Natural killer cell treated with Interleukin-12 subunit alpha and Interleukin-12 subunit beta and Interleukin-15 and Interleukin-18, amount 100 ng/mL, for 72 hours (primary cell): Measurements from ENCODE around the gene THOP1. TPM values are rescaled to one million over a fixed set of nuclear protein-coding genes. Genes with fewer than 3 reads are reported as not detected.

Source experiments
- ATAC-seq, 2 donors: fragments of 150-1000 bp; cut with Tn5 transposase in 1 of 2; sonication (Bioruptor Pico), chemical (Tn5 transposase) in 1 of 2; 2 replicates each; pipeline ENCODE4 v1.10.0; 2021
- DNase-seq: peaks from one replicate; pipeline ENCODE4 v3.0.0; 2022; ENCODE audit warnings: low spot score
- H3K27ac Mint-ChIP-seq, 2 donors: 1 replicate in 1 of 2; 2 replicates in 1 of 2; pipeline ENCODE4 v1.8.0; 2022; ENCODE audit warnings: mixed read lengths in 2 of 2, mild to moderate bottlenecking in 1 of 2, moderate library complexity in 1 of 2
- H3K27me3 Mint-ChIP-seq, 2 donors: 1 replicate in 1 of 2; 2 replicates in 1 of 2; pipeline ENCODE4 v1.8.0; 2022; ENCODE audit warnings: mixed read lengths in 2 of 2
- H3K36me3 Mint-ChIP-seq: one replicate; pipeline ENCODE4 v1.8.0; 2022; ENCODE audit warnings: mixed read lengths
- H3K4me1 Mint-ChIP-seq, 2 donors: 1 replicate in 1 of 2; 2 replicates in 1 of 2; pipeline ENCODE4 v1.8.0; 2022; ENCODE audit warnings: low read depth in 2 of 2, mixed read lengths in 2 of 2, mild to moderate bottlenecking in 1 of 2
- H3K4me3 Mint-ChIP-seq: one replicate; pipeline ENCODE4 v1.8.0; 2022; ENCODE audit warnings: mixed read lengths
- H3K9me3 Mint-ChIP-seq: 2 replicates; pipeline ENCODE4 v1.8.0; 2022; ENCODE audit warnings: mixed read lengths
- total RNA-seq, 2 donors: library from RNA; stranded (reverse); gene quantifications; one replicate each; pipeline ENCODE4 v1.2.3, GENCODE V29; 2022

Gene THOP1
- total RNA-seq, 2 donors from 2014 or later = 105 to 224 TPM

GRCh38 chr19:2768365-2769132, 16.8 kb upstream of the THOP1 start:
- H3K27ac Mint-ChIP-seq = no peak overlapping the region
- no peak overlapping the region for H3K4me3 Mint-ChIP-seq
- ATAC-seq (no peak), DNase-seq (peak; percentile 56)
- H3K9me3 Mint-ChIP-seq = no peaks in the 10 kb centered on the region
- no peaks in the 10 kb centered on the region for H3K27me3 Mint-ChIP-seq
- peaks cover 6 to 7% of the 10 kb centered on the region in 2 donors for H3K4me1 Mint-ChIP-seq
- H3K36me3 Mint-ChIP-seq = no peaks in the 10 kb centered on the region

DNA sequence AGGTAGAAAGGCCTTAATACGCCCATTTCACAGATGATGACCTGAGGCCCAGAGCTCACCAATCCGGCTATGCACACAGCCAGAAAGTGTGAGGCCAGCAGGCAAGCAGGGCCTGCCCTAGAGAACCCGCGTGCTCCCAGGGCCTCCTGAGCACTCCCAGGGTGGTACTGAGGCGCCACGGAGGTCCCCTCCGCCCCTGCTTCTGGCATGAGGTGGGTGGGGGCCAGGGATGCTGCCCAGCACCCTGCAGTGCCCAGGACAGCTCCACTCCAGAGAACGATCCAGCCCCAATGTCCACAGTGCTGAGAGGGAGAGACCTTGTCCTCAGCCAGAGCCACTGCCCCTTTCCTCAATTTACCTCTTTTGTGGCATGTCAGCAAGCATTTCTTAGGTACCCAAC, 16.1 kb upstream of the THOP1 start:
- no peaks in the 10 kb centered on the region for H3K9me3 Mint-ChIP-seq
- no peaks in the 10 kb centered on the region for H3K27me3 Mint-ChIP-seq
- H3K4me3 Mint-ChIP-seq = no peak overlapping the region
- peaks cover 6 to 9% of the 10 kb centered on the region in 2 donors for H3K4me1 Mint-ChIP-seq
- no peak for DNase-seq
- H3K36me3 Mint-ChIP-seq = no peaks in the 10 kb centered on the region
- no peak for ATAC-seq
- no peak overlapping the region for H3K27ac Mint-ChIP-seq

- peaks cover 9 to 16% of the 10 kb centered on the region in 2 donors for H3K4me1 Mint-ChIP-seq
- no peak for ATAC-seq
- no peaks in the 10 kb centered on the region for H3K36me3 Mint-ChIP-seq
Observed at GRCh38 chr19:2770055-2771013, 15.0 kb upstream of the THOP1 start.

DNA sequence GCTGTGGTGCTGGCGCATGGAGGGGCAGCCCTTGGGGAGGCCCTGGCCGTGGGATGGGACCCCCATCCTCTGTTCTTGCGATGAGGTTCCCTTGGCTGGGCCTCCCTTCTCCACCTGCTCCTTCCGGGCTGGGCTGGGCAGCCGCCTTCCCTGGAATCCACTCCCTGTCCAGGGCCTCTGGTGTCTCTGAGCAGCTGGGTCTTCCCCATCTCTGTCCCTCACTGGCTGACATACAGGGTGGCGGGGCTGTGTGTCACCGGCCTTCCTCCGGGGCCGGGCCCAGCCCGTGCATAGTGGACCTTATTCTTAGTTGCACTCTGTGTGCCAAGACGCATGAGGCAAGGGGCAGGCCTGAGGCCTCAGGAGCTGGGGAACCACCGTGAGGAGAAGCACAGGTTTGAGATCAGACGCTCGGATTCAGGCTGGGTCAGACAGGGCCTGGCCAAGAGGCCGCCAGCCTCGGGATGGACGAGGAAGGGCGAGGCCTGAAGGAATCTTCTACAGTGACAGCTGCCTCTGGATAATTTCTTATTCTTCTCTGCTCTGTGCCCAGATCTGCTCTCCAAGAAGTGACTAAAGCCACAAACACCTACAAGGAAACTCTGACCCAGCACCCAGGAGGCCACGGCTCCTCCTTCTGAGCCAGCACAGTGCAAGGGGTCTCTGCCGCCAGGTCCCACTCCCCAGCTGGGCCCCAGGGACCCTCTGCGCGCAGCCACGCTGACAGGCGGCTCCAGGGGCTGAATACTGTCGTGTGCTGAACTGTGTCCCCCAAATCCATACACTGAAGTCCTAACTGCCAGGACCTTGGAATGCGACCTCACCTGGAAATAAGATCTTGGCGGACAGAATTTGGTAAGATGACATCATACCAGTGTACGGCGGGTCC, 13.3 kb upstream of the THOP1 start:
- DNase-seq = peak; percentile 35
- no peaks in the 10 kb centered on the region for H3K36me3 Mint-ChIP-seq
- no peak overlapping the region for H3K27ac Mint-ChIP-seq
- peaks cover 22 to 28% of the 10 kb centered on the region in 2 donors for H3K4me1 Mint-ChIP-seq
- no peaks in the 10 kb centered on the region for H3K27me3 Mint-ChIP-seq
- no peak overlapping the region for H3K4me3 Mint-ChIP-seq
- no peaks in the 10 kb centered on the region for H3K9me3 Mint-ChIP-seq
- ATAC-seq = no peak

More at GRCh38 chr19:2770055-2771013, 15.0 kb upstream of the THOP1 start:
- H3K27me3 Mint-ChIP-seq = no peaks in the 10 kb centered on the region
- no peak overlapping the region for H3K4me3 Mint-ChIP-seq
- no peak for DNase-seq
- H3K27ac Mint-ChIP-seq = no peak overlapping the region
- no peaks in the 10 kb centered on the region for H3K9me3 Mint-ChIP-seq

- Mint-ChIP-seq H3K4me1 (peaks cover 22 to 31% of the 10 kb centered on the region in 2 donors), H3K36me3 (no peaks in the 10 kb centered on the region), H3K27me3 (no peaks in the 10 kb centered on the region), H3K4me3 (no peak overlapping the region), H3K9me3 (no peaks in the 10 kb centered on the region), H3K27ac (no peak overlapping the region)
- no peak for DNase-seq
- no peak for ATAC-seq
Observed at GRCh38 chr19:2774083-2774679, 11.1 kb upstream of the THOP1 start.

DNA sequence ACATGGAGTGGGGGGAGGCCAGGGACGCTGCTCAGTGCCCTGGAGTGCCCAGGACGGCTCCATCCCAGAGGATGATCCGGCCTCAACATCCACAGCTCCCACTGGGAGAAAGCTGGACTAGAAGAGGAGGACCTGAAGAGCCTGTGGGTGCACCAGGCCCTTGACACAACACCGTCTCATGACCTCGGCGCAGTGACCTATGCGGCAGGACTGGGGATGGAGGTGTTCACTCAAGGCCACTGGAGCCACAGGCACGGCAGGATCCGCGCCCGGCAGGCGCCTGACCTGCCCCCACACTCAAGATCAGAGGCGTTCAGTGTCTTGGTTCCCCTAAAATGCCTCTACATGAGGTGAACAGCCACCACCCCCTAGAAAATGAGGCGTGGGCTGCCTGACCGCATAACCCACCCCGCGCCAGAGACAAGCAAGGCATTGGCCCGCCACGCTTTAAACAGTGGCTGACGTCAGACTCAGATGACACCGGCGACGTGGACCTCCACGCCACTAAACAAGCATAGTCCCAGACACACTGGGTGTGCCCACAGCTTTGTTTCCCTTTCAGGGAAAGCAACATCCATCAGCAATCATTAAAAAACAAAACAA, 10.2 kb upstream of the THOP1 start:
- Mint-ChIP-seq H3K27me3 (no peaks in the 10 kb centered on the region), H3K9me3 (no peaks in the 10 kb centered on the region), H3K4me1 (peaks cover 23 to 32% of the 10 kb centered on the region in 2 donors), H3K36me3 (no peaks in the 10 kb centered on the region), H3K4me3 (peak overlapping the region; percentile 86), H3K27ac (peak overlapping the region; percentile 87 to 97)
- ATAC-seq (no peak), DNase-seq (no peak)

GRCh38 chr19:2775556-2776430, 9.5 kb upstream of the THOP1 start:
- H3K4me3 Mint-ChIP-seq = peak overlapping the region; percentile 86
- DNase-seq = peak; percentile 85

GRCh38 chr19:2777952-2778683, 7.2 kb upstream of the THOP1 start:
- Mint-ChIP-seq H3K9me3 (no peaks in the 10 kb centered on the region), H3K27ac (no peak overlapping the region), H3K4me3 (no peak overlapping the region), H3K27me3 (no peaks in the 10 kb centered on the region), H3K36me3 (no peaks in the 10 kb centered on the region), H3K4me1 (peaks cover 31 to 42% of the 10 kb centered on the region in 2 donors)
- ATAC-seq = no peak
- DNase-seq = no peak

More at GRCh38 chr19:2775556-2776430, 9.5 kb upstream of the THOP1 start:
- ATAC-seq = peak; percentile 81 to 83
- Mint-ChIP-seq H3K36me3 (no peaks in the 10 kb centered on the region), H3K27ac (peak overlapping the region; percentile 87 to 97), H3K9me3 (no peaks in the 10 kb centered on the region), H3K4me1 (peaks cover 29 to 37% of the 10 kb centered on the region in 2 donors), H3K27me3 (no peaks in the 10 kb centered on the region)

DNA sequence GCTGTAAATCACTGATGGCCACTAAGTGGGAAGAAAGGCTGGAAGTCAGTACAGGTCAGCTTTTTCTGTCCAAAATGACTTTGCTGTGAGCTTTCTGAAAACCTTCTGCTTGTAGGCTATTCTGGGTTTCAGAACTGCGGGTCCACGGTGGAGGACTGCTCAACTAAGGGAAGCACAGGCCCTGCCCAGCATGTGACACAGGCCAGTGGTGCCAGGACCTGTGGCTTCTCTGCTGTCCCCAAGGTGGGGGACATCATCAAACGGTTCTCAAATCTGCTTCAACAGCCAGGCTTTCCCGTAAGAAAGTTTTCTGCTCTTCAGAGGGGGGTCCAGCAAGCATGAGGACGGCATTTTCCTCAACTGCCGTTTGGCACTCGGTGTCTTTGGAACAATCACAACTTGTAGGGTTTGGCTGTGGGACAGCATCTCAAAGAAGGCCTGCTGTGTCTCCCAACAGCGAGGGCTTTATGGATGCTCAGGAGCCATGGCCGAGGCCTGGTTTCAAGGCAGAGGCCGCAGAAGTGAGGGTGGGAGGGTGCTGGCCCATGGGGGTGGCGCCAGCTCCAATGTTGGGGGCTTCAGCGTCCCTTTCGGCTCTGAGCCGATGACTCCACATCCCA, 6.1 kb upstream of the THOP1 start:
- Mint-ChIP-seq H3K9me3 (no peaks in the 10 kb centered on the region), H3K4me3 (no peak overlapping the region), H3K4me1 (peaks cover 37 to 45% of the 10 kb centered on the region in 2 donors), H3K36me3 (no peaks in the 10 kb centered on the region), H3K27ac (no peak overlapping the region), H3K27me3 (no peaks in the 10 kb centered on the region)
- no peak for ATAC-seq
- no peak for DNase-seq

DNA sequence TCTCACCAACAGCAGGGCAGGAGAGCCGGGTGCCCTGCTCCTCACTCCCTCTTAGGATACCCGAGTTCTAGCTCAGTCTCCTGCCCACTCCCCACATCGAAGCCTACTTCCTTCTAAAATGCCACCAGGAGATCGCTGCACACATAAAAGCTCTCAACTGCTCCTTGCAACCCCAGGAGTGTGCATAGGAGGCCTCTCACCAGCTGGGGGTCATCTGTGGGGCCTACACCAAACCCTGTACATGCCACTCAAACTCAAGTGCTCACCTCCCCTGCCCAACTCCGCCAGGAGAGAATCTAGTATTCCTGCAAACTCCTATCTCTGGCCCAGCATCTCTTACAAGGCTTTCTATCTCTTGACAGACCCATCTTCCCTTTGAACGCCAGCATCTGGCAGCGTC, 5.0 kb upstream of the THOP1 start:
- Mint-ChIP-seq H3K27ac (peak overlapping the region in 1 of 2 donors; percentile 6), H3K27me3 (no peaks in the 10 kb centered on the region), H3K36me3 (no peaks in the 10 kb centered on the region), H3K9me3 (no peaks in the 10 kb centered on the region), H3K4me1 (peaks cover 35 to 39% of the 10 kb centered on the region in 2 donors), H3K4me3 (peak overlapping the region; percentile 0)
- no peak for DNase-seq
- no peak for ATAC-seq

- DNase-seq = no peak
- no peaks in the 10 kb centered on the region for H3K9me3 Mint-ChIP-seq
- no peaks in the 10 kb centered on the region for H3K36me3 Mint-ChIP-seq
- ATAC-seq = no peak
- H3K27ac Mint-ChIP-seq = peak overlapping the region; percentile 93 to 95
- peaks cover 33 to 34% of the 10 kb centered on the region in 2 donors for H3K4me1 Mint-ChIP-seq
- peak overlapping the region; percentile 94 for H3K4me3 Mint-ChIP-seq
- no peaks in the 10 kb centered on the region for H3K27me3 Mint-ChIP-seq
Observed at GRCh38 chr19:2782329-2782935, 2.9 kb upstream of the THOP1 start.
